ENCODE data around the gene RICTOR.

The RICTOR gene

DNA sequence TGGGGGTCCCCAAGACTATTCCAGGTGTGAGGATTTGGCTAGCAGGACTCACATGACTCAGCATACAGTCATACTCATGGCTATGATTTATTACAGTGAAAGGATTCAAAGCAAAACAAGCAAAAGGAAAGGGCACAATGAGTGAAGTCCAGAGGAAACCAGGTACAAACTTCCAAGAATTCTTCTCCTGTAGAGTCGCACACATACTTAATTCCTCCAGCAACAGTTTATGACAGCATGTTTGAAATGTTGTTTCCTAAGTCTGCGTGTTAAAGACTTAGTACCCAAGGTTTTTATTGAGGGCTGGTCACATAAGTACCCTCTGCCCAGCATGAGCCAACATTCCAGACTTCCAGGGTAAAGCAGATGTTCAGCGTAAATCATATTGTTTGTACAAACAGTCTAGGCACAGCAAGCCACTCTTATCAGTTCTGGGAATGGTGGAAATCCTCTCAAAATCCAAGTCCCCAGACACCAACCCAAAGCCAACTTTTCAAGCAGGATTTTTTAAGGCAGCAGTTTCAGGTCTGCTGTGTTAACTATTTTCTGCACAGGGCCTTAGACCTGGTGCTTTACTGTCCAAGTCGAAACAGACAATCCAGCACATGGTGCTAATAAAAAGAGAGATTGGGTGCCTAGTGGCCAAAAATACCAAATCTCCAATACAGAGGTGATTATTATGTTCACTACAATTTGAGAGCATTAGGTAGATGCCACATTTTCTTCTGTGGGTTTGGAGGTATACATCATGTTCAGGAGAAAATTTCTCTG lies 18.6 kb upstream of the RICTOR start:
- no peak for DNase-seq (ENCODE audit: low read depth)

DNA sequence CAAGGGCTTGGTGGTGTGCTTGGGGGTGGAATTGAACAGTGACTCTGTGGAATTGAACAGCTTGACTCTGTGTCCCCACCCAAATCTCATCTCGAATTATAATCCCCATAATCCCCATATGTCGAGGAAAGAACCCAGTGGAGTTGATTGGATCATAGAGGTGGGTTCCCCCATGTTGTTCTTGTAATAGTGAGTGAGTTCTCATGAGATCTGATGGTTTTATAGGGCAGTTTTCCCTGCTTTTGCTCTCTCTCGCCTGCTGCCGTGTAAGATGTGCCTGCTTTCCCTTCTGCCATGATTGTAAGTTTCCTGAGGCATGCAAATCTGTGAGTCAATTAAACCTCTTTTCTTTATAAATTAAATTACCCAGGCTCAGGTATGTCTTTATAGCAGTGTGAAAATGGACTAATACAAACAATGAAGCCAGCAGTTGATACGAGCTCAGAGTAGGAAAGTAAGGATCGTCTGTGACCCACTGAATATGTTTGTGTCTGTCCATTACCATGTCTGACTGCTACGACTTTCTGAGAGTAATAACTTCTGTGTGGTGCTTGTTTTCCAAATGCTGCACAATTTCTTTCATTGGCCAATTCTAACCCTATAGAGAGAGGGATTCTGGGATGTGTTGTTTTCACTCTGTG lies 17.9 kb upstream of the RICTOR start:
- DNase-seq (ENCODE audit: low read depth) = no peak

DNA sequence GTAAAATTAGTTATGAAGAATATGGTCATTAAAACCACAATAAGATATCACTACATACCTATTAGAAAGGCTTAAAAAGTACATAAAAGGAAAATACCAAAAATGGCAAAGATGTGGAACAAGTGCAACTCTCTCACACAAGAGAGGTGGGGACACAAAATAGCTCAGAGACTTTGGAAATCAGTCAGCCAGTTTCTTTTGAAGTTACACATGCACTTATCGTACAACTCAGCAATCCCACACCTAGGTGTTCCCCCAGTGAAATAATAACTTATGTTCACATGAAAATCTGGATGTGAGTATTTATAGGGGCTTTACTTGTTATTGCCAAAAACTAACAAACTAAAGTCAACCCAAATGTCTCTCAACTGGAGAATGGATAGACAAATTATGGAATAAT lies 9.8 kb upstream of the RICTOR start:
- DNase-seq (ENCODE audit: low read depth) = no peak

DNA sequence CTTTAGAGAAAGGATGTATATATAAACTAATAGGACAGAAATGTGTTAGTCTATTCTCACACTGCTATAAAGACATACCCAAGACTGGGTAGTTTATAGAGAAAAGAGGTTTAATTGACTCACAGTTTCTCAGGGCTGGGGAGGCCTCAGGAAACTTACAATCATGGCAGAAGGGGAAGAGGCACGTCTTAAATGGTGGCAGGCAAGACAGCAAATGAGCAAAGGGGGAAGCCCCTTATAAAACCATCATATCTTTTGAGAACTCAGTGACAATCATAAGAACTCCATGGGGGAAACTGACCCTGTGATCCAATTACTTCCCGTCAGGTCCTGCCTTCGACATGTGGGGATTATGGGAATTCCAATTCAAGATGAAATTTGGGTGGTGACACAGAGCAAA lies 8.8 kb upstream of the RICTOR start:
- DNase-seq (ENCODE audit: low read depth) = no peak

DNA sequence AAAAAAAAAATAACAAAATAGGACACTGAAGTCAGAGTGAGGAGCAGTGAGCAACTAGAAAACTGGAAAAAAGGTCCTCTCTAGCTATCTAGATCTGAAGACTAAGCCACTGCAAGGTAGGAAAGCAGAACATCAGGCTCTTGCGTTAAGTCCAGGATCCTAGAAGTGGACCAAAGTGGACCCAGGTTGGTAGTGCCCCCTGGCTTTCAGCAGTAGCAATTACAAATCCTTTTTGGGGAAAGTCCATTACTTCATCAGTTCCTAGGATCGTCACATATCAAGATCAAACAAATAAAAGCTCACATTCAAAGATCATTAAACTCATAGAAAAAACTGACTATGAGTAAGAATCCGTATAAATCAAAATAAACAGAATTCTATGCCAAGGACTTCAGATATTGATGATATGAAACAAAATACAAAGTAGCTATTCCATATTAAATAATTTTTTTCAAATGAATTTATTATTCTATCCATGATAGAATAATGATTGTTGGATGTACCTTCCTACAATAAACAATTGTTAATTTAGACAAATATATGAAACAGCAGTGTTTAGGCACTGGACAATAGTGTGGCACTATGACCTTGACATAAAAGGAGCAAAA lies 6.5 kb upstream of the RICTOR start:
- no peak for DNase-seq (ENCODE audit: low read depth)

DNA sequence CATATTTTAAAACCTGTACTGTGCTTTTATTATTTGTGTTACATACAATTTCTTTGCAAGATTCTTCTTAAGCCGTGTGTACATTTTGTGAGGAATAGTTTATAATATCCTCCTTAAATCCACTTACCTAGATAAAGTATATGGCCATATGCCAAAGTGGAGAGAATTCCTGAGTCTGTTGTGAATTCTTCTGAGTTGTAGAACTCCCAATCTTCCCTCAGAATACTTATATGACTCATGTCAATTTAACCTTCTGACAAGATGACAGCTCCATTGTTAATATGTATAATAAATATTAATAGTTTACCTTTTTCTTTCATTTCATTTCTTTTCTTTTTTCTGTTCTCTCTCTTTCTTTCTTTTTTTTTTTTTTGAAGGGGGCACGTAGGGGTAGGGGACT lies 6.0 kb upstream of the RICTOR start:
- no peak for DNase-seq (ENCODE audit: low read depth)

DNA sequence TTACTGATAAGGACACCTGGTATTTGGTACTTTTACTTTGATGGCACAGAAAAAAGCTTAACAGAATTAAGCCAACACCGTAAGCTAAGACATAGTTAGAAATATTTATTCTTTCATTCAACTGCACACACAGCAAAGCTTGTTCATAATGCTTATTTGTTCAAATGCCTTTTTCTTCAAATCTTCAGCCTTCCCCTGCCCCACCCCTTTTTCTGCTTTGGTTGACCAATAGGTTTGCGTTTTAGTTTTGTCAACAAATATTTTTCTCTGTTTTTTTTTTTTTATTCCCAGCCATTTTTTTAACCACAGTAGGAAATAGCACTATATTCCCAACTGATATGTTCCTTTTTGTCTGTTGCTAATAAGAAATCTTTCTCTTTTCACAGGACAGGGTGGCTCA lies 4.9 kb upstream of the RICTOR start:
- DNase-seq (ENCODE audit: low read depth) = no peak

DNA sequence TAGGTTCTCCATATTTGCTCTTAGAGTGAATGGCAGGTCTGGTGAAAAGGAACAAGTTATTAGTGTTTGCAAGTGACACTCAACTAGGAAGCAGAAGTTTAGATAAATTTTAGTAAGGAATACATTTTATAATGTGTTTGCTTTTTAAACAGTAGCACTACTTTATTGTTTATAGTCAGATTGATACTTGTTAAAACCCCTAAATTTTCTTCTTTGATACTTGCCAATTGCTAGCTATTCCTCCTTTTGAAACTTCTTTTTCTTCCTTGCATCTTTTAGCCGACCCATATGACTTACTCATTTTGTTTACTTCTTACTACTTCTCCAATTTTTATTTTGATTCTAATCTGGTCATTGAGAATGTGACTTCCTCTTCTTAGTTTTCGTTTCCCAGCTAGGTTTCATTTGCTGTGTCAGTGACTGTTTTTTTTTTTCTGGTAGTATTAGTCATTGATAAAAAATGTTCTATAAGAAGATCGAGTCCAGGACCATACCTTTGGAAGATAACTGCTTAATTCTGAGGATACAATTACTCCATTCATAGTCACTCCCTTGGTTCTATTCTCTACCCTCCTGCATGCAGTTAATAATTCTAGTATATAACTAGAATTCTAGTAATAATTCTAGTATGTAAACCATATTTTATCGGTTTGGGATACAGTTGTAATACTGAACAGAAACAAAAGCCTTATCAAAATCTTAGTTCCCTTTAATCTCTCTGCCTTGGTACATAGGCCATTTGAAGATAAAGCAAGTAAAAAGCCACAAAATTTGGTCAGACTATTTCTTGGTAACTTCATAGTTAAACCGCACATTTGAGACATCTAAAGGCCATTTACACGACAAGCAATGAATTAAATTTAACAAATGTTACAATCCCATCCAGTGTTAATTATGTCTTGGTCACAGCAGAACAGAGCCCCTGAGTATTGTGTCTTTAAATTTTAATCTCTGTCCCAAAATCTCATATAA lies 2.8 kb upstream of the RICTOR start:
- no peak for DNase-seq (ENCODE audit: low read depth)

DNA sequence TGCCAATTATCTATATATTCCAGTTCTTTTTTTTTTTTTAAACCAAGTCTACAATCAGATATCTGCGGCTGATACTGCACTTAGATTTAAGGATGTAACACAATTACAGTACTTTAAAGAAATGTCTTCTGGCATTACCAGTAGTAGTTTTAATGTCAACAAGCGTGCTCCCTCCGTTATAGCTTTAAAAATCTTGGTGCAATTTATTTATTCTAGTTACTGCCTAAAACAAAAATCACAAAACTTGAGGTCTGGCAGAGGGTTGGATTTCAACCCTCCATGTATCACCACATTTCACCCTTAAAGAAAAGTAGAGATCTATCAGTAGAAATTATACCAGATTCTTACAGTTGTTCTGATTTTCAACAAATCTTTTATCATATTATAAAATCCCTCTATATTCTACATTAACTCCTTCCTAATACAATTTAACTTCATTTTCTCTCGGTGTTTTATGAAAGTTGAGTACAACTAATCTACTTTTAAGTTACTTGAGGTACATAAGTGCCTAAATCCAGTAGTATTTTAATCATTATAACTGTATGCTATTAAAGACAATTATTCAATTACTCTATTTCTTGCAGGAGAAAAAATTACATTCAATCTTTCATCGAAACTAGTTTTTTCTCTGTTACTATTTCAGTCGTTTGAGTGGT lies 2.0 kb upstream of the RICTOR start:
- DNase-seq (ENCODE audit: low read depth) = no peak

DNA sequence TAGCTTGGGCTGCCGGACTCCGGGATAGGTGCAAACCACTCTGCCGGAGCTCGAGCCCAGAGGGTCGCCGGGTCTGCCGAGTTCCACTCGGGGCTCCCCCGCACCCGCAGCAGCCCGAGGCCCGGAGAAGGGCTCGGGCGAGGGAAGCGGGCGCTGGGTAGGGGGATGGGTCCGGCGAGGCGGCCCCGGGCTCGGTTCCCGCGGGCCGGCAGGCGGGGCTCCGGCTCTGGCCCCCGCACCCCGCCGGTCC lies 507 bp downstream of the RICTOR start:
- peak; percentile 6 for DNase-seq (ENCODE audit: low read depth)

DNA sequence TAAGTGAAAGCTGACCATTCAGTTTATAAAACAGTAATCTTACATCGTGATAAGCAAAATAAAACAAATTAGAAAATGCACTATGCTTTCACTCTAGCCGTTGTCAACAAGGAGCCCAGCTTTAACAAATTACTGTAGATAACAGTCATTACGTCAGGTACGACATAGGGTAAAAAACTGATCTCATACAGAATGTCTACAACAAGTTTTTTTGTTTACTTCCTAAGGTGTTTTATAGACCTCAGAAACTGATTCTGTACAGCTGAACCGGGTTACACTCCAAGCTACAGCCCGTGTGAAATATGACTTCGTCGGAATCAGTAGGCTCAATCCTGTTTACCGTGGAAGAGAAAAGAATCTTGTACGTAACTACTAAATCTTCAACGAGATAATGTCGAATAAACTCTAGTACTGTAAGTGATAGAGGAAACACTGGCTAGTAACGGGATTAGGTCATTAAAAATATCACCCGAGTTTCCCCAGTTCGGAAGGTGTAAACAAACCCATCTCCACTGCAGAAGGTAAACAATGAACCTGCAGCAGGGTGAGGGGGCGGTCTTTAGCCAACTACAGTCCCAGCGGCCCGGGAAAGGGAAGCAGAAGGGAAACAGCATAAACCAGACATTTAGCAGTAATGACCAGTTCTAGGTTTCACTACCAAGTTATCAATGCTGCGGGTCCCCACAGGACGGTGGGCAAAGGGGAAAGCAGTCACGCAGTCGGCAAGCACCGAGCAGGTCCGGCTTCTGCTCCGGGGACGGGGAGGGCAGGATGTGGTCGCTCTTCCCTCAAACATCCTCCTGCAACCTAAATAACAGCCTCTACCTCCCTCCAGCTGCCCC lies 1.1 kb downstream of the RICTOR start:
- DNase-seq (ENCODE audit: low read depth) = peak; percentile 3

DNA sequence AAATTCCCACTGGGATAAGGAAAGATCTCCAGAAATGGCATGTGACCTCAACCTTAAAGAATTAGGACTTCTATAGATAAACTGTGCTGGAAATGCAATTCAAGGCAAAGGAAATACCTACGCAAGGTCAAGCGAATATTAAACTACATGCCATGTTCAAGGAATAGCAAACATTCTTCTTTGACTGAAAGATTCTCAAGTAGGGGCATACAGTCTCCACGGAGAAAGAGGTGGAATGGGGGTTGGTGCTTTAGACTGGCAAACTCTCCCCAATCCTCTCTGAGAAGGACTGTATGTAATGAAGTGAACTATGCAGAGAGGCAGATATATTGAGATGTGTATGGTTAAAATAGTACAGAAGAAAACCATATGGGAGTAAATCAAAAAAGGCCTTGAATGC lies 6.1 kb downstream of the RICTOR start:
- DNase-seq (ENCODE audit: low read depth) = no peak

DNA sequence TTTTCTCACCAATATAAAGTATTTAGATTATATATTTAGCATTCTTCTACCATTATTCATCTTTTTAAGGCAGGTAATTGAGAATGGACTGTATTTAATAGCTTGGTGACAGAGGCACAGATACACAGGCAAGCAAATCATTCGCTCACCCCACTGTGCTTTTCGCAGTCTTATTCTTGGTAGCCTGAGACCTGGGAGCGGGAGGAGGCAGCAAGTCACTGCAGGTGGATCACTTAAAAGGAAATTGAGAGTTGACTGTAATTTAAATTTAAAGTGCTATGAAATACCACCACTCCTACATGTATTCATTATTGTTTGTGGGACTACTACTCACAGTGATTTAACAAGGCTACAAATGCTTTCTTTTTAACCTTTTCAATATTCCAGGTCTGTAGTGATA lies 9.7 kb downstream of the RICTOR start:
- DNase-seq (ENCODE audit: low read depth) = no peak

DNA sequence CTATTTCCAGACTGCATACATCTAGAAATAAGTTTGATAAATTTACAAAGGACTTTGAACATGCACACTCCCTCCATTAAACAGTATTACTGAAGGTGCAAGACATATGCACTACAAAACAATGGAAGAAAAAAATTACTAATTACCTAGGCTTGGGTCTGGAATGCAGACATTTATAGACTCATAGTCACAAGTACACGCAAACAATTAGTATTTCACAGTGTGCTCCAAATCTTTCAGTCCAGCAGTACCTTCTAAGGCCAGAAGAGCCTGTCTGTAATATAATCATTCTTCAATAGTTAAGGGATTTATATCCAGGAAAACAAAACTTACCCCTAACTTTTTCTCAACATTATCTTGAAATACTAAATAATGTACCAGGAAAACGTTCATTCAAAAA lies 11.2 kb downstream of the RICTOR start:
- DNase-seq (ENCODE audit: low read depth) = no peak

DNA sequence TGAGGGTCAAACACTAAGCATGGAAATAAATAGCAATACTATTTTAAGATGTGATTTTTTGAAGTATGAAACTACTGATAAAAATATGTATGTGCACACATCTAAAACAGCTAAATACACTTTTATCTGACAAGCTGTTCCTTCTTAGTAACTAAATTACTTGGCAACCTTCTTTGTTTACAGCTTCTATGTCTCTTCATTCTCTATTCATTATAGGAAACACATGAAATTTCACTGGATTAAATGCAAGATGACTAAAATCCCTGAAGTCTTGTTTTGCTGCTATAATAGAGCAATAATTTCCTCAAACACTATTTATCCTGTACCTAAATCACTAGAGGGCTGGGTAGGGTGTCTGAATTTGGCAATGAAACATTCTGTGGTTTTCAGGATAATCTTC lies 11.7 kb downstream of the RICTOR start:
- no peak for DNase-seq (ENCODE audit: low read depth)

DNA sequence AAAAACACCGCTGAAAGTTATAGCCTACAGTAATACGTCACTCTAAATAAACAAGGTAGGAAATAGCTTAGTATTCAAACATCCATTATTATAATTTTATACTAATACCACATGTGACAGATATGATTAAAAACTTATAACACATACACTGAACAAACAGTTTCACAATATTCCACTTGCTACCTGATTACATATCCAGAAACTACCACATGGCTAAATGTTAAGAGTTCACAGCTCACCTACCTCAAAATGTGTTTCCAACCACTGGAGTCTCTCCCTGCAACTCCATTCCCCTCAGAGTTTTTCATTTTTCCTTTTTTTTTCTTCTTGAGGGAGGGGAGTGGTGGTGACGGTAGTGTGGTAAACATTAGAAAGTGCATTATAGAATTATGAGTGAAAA lies 12.1 kb downstream of the RICTOR start:
- no peak for DNase-seq (ENCODE audit: low read depth)

DNA sequence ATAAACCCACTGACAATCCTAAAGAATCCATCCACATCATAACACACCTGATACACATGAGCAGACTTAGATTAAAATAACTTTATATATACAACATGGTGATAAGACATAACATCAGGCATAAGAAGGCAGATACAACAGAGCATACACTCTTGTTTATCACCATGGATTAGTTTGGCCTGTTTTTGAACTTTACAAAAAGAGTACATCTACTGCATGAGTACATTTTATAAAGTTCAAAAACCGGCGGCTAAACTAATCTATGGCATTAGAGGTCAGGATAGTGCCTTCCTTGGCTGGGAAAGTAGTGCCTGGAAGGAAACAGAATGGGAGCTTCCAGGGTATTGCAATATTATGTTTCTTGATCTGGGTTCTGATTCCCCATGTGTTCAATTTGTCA lies 15.1 kb downstream of the RICTOR start:
- DNase-seq (ENCODE audit: low read depth) = no peak

DNA sequence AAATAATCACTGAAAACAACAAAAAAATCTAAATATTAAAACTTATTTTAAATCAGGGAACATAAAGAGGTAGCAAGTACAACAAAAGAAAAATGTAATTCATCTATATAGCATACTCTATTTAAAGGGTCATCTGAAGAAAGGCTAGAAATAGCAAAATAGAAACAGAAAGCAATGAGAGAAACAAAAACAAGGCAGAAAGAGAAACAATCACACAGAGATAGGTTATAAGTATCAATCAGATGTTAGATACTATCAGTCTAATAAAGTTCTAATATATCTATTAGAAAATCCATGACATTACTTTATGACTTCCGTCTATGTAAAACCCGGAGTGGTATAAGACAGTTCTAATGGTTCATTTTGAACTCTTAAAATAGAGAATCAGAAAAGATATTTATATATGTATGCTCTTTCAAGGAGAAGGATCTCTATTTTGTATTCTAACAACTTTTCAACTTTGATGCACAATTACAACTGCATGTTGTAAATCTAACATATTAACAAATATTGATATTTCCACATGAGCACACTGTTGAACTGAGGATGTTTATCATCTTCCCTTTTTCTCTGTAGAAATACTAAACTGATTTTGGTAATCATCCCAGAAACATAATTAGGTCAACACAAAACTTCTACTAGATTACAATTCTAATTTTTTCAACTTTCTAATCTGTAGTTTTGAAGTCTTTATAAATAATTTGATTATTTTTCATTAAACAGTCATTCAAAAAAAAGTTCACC lies 15.8 kb downstream of the RICTOR start:
- DNase-seq (ENCODE audit: low read depth) = no peak

DNA sequence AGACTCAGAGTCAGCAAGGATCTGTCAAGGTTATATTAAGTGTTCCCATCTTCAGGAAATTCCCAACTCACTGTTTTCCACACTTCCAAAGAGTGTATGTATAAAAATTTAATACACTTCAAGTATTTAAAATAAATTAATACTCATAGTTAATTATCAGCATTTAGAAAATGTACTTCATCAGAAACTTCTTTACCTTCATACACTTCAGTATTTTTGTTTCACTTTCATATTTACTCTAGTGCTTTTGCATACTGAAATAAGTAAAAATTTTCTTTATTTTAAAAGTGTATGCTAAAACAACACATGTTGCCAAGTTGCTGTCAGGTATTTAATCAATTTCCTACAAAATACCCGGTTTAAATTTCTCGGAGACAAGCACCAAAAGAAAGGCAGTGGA lies 16.5 kb downstream of the RICTOR start:
- DNase-seq (ENCODE audit: low read depth) = no peak

DNA sequence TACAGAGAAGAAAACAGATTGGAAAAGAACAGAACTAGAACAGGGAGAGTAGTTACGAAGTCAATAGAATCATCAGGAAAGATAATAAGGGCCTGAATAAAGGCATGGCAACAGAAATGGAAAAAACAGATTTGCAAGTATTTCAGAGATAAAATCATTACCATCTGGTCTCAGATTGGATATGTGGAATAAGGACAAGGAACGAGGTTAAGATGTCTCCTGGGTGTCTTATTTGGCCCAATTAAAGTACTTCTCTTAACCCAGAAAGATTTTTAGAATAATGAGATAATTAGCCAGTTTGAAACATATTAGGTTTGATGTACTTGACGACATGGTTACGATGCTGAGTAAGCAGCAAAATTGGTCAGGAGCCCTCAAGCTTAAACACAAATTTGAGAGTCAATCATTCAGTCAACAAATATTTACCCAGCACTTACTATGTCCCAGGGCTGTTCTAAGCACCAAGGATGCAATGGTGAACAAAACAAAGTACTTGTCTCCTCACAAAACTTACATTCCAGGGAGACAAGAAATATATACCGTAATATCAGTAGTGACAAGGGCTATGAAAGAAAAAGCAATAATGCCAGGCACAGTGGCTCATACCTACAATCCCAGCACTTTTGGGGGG lies 18.3 kb downstream of the RICTOR start:
- DNase-seq (ENCODE audit: low read depth) = no peak

Data from stromal cell of bone marrow (primary cell).